H1 (cell line): ENCODE results near the gene ROS1. TPM values are rescaled to one million over a fixed set of nuclear protein-coding genes. Genes with fewer than 3 reads are reported as not detected.

Experiments used
- CTCF ChIA-PET: fragments of 300-600 bp; sonication (Branson Sonifier 250); formaldehyde crosslinking; loops from one replicate; lab custom pipeline; 2021; ENCODE audit not compliant: partially characterized antibody; lab: Charles Lee
- POLR2A ChIA-PET: fragments of 300-600 bp; sonication (Branson Sonifier 250); formaldehyde crosslinking; loops from one replicate; lab custom pipeline; 2021; ENCODE audit warnings: inconsistent platforms; ENCODE audit not compliant: partially characterized antibody; lab: Charles Lee
- DNase-seq, 2 experiments: peaks; one replicate each; pipeline versions ENCODE4 v3.0.0 to v3.0.0-alpha.2; 2010 to 2022; ENCODE audit warnings: low spot score in 2 of 2, low read depth in 1 of 2, mixed read lengths in 1 of 2
- FAIRE-seq: peaks from 2 replicates; lab custom pipeline; 2011; peaks lifted over from hg19 to GRCh38; lab: Jason Lieb, UNC
- H2AFZ ChIP-seq: 2 replicates; pipeline ENCODE4 v1.8.1; 2012; ENCODE audit warnings: low read length, inconsistent platforms
- H2AK5ac ChIP-seq: 2 replicates; pipeline ENCODE4 v1.6.1; 2013; ENCODE audit warnings: low read depth, low read length
- H2BK120ac ChIP-seq: replicated peaks from 2 replicates; pipeline ENCODE3; 2013; ENCODE audit warnings: low read depth, low read length, inconsistent platforms
- H2BK12ac ChIP-seq: 2 replicates; pipeline ENCODE4 v1.6.1; 2013; ENCODE audit warnings: low read depth, low read length
- H2BK15ac ChIP-seq: 2 replicates; pipeline ENCODE4 v1.6.1; 2013; ENCODE audit warnings: low read length
- H2BK20ac ChIP-seq: 2 replicates; pipeline ENCODE4 v1.6.1; 2013; ENCODE audit warnings: low read length
- H2BK5ac ChIP-seq: 2 replicates; pipeline ENCODE4 v1.6.1; 2013; ENCODE audit warnings: low read depth, low read length
- H3K14ac ChIP-seq: 2 replicates; pipeline ENCODE4 v1.6.1; 2013; ENCODE audit warnings: inconsistent platforms; ENCODE audit not compliant: insufficient read length
- H3K18ac ChIP-seq: 2 replicates; pipeline ENCODE4 v1.6.1; 2013; ENCODE audit warnings: low read length; ENCODE audit errors: extremely low read depth
- H3K23ac ChIP-seq: 2 replicates; pipeline ENCODE4 v1.6.1; 2013; ENCODE audit warnings: inconsistent platforms; ENCODE audit not compliant: insufficient read length
- H3K23me2 ChIP-seq: 2 replicates; pipeline ENCODE4 v1.6.1; 2013; ENCODE audit warnings: low read depth, low read length
- H3K27ac ChIP-seq: 2 replicates; pipeline ENCODE4 v1.6.1; 2011; ENCODE audit warnings: low read depth, low read length, inconsistent platforms
- H3K27me3 ChIP-seq, 4 experiments: replicated peaks in 1 of 4; 1 replicate in 1 of 4; 2 replicates in 3 of 4; pipeline versions ENCODE4 v1.6.1 to v1.8.1; 2011 to 2013; ENCODE audit warnings: low read length in 3 of 4, mild to moderate bottlenecking in 3 of 4, inconsistent platforms in 2 of 4, mixed read lengths in 2 of 4, moderate library complexity in 1 of 4; ENCODE audit not compliant: control insufficient read depth in 3 of 4, insufficient read depth in 3 of 4; ENCODE audit errors: extremely low read depth in 1 of 4
- H3K36me3 ChIP-seq, 4 experiments: 2 replicates each; pipeline versions ENCODE4 v1.6.1 to v1.8.1; 2011 to 2013; ENCODE audit warnings: mild to moderate bottlenecking in 4 of 4, low read length in 3 of 4, moderate library complexity in 2 of 4, control low read depth in 1 of 4, inconsistent platforms in 1 of 4; ENCODE audit not compliant: insufficient read depth in 4 of 4, control insufficient read depth in 2 of 4
- H3K4ac ChIP-seq: replicated peaks from 2 replicates; pipeline ENCODE3; 2013; ENCODE audit warnings: low read length, low read depth, mixed read lengths, inconsistent platforms; ENCODE audit not compliant: insufficient read length
- H3K4me1 ChIP-seq, 4 experiments: replicated peaks in 1 of 4; 1 replicate in 1 of 4; 2 replicates in 3 of 4; pipeline versions ENCODE4 v1.6.1 to v1.8.1; 2011 to 2013; ENCODE audit warnings: low read length in 3 of 4, inconsistent platforms in 2 of 4, mixed read lengths in 1 of 4; ENCODE audit not compliant: insufficient read depth in 4 of 4, control insufficient read depth in 3 of 4
- H3K4me2 ChIP-seq, 2 experiments: 2 replicates each; pipeline versions ENCODE4 v1.6.1 to v1.8.1; 2011 to 2013; ENCODE audit warnings: low read depth in 2 of 2, low read length in 2 of 2, control low read depth in 1 of 2, inconsistent platforms in 1 of 2, mild to moderate bottlenecking in 1 of 2; ENCODE audit not compliant: insufficient read depth in 1 of 2
- H3K4me3 ChIP-seq, 4 experiments: fragments of 200-600, 300-600 bp in 1 of 4; sonication (generic), shearing (Covaris generic), sonication (Bioruptor Twin) in 1 of 4; 2 replicates each; pipeline versions ENCODE4 v1.5.1 to v1.8.1; 2011 to 2016; ENCODE audit warnings: low read length in 4 of 4, low read depth in 3 of 4, control low read depth in 2 of 4, inconsistent platforms in 2 of 4, mild to moderate bottlenecking in 2 of 4, mixed read lengths in 1 of 4, moderate library complexity in 1 of 4; ENCODE audit not compliant: insufficient read depth in 2 of 4; ENCODE audit errors: extremely low read depth in 1 of 4
- H3K56ac ChIP-seq: replicated peaks from 2 replicates; pipeline ENCODE3; 2013; ENCODE audit warnings: low read depth, mild to moderate bottlenecking, mixed read lengths, low read length, inconsistent platforms; ENCODE audit not compliant: insufficient read length
- H3K79me1 ChIP-seq: 2 replicates; pipeline ENCODE4 v1.6.1; 2013; ENCODE audit warnings: low read depth, low read length, control low read depth
- H3K79me2 ChIP-seq, 2 experiments: 2 replicates each; pipeline versions ENCODE4 v1.6.1 to v1.8.1; 2012 to 2013; ENCODE audit warnings: low read length in 2 of 2, mild to moderate bottlenecking in 2 of 2, inconsistent platforms in 1 of 2; ENCODE audit not compliant: insufficient read depth in 2 of 2, control insufficient read depth in 1 of 2
- H3K9ac ChIP-seq, 4 experiments: replicated peaks in 1 of 4; 1 replicate in 1 of 4; 2 replicates in 3 of 4; pipeline versions ENCODE4 v1.6.1 to v1.8.1; 2011 to 2013; ENCODE audit warnings: low read depth in 3 of 4, low read length in 3 of 4, control low read depth in 2 of 4, mild to moderate bottlenecking in 2 of 4, moderate library complexity in 2 of 4, inconsistent platforms in 1 of 4; ENCODE audit errors: extremely low read depth in 1 of 4
- H3K9me3 ChIP-seq, 2 experiments: 2 replicates each; pipeline versions ENCODE4 v1.6.1 to v1.8.1; 2012 to 2013; ENCODE audit warnings: mild to moderate bottlenecking in 2 of 2, moderate library complexity in 2 of 2, control low read depth in 1 of 2, inconsistent platforms in 1 of 2, low read depth in 1 of 2, low read length in 1 of 2, mixed read lengths in 1 of 2; ENCODE audit not compliant: insufficient read depth in 2 of 2
- H4K20me1 ChIP-seq, 2 experiments: replicated peaks in 1 of 2; 2 replicates each; pipeline versions ENCODE3 to v1.8.1; 2011 to 2013; ENCODE audit warnings: inconsistent platforms in 2 of 2, low read length in 2 of 2, mild to moderate bottlenecking in 1 of 2; ENCODE audit not compliant: insufficient read depth in 2 of 2, control insufficient read depth in 1 of 2
- H4K5ac ChIP-seq: 2 replicates; pipeline ENCODE4 v1.6.1; 2013; ENCODE audit warnings: low read length, low read depth, mixed read lengths, inconsistent platforms; ENCODE audit not compliant: insufficient read length
- H4K8ac ChIP-seq: 2 replicates; pipeline ENCODE4 v1.8.0; 2013; ENCODE audit warnings: mild to moderate bottlenecking, moderate library complexity, low read length, inconsistent platforms; ENCODE audit not compliant: insufficient read depth; ENCODE audit errors: extremely low read depth
- H4K91ac ChIP-seq: replicated peaks from 2 replicates; pipeline ENCODE3; 2013; ENCODE audit warnings: low read length, mixed read lengths, inconsistent platforms; ENCODE audit not compliant: insufficient read length
- ASH2L ChIP-seq: fragments of 200-600, 300-600 bp; sonication (generic); IDR thresholded peaks from one replicate; pipeline ENCODE4 v1.7.1; 2017; ENCODE audit warnings: low read length
- CBX8 ChIP-seq: fragments of 300-800, 300-1000 bp; sonication (generic); IDR thresholded peaks from 2 replicates; pipeline ENCODE4 v1.7.1; 2016; ENCODE audit warnings: low read depth, low read length, borderline replicate concordance
- CHD2 ChIP-seq: IDR thresholded peaks from 2 replicates; pipeline ENCODE4 v1.6.1; 2012; ENCODE audit warnings: low read length, improper control_type of control experiment
- CREB1 ChIP-seq: IDR thresholded peaks from 2 replicates; pipeline ENCODE4 v1.6.1; 2012; ENCODE audit warnings: inconsistent platforms
- GABPA ChIP-seq: IDR thresholded peaks from 2 replicates; pipeline ENCODE4 v1.6.1; 2011; ENCODE audit warnings: mild to moderate bottlenecking, low read length, moderate library complexity, borderline replicate concordance; ENCODE audit not compliant: insufficient read depth
- GTF2F1 ChIP-seq: IDR thresholded peaks from 2 replicates; pipeline ENCODE4 v1.6.1; 2012; ENCODE audit warnings: low read depth, low read length, improper control_type of control experiment, borderline replicate concordance
- POLR2A ChIP-seq, 2 experiments: IDR thresholded peaks; 1 replicate in 1 of 2; 2 replicates in 1 of 2; pipeline ENCODE4 v1.6.1; 2011; ENCODE audit warnings: low read depth in 2 of 2, low read length in 2 of 2, mild to moderate bottlenecking in 2 of 2; ENCODE audit errors: control extremely low read depth in 1 of 2
- POLR2AphosphoS5 ChIP-seq: IDR thresholded peaks from 2 replicates; pipeline ENCODE4 v1.6.1; 2011; ENCODE audit warnings: low read depth, low read length
- RXRA ChIP-seq: IDR thresholded peaks from 2 replicates; pipeline ENCODE4 v1.6.1; 2011; ENCODE audit warnings: low read depth, mild to moderate bottlenecking, low read length, moderate library complexity; ENCODE audit not compliant: insufficient read depth
- SIN3A ChIP-seq, 2 experiments: IDR thresholded peaks in 1 of 2; conservative IDR thresholded peaks in 1 of 2; 2 replicates each; pipeline ENCODE4 v1.6.1; 2011 to 2012; ENCODE audit warnings: low read length in 2 of 2, improper control_type of control experiment in 1 of 2, low read depth in 1 of 2, mild to moderate bottlenecking in 1 of 2
- SIX5 ChIP-seq: IDR thresholded peaks from 2 replicates; pipeline ENCODE4 v1.6.1; 2011; ENCODE audit warnings: mild to moderate bottlenecking, low read depth, low read length
- SRF ChIP-seq: IDR thresholded peaks from 2 replicates; pipeline ENCODE4 v1.6.1; 2011; ENCODE audit warnings: mild to moderate bottlenecking, low read depth, low read length, moderate library complexity
- TBP ChIP-seq: IDR thresholded peaks from 2 replicates; pipeline ENCODE4 v1.6.1; 2011; ENCODE audit warnings: low read depth, low read length, improper control_type of control experiment
- USF2 ChIP-seq: IDR thresholded peaks from 2 replicates; pipeline ENCODE4 v1.6.1; 2011; ENCODE audit warnings: low read length, improper control_type of control experiment
- WGBS, 2 experiments: shearing (Covaris generic) in 1 of 2; methylation state at CpG; one replicate each; pipeline versions ENCODE4 v1.1.6 to v1.1.7; 2013 to 2015; ENCODE audit warnings: low lambda C conversion rate in 2 of 2, mixed read lengths in 2 of 2, inconsistent platforms in 1 of 2, low coverage in 1 of 2, missing lambda C conversion rate in 1 of 2; ENCODE audit not compliant: insufficient replicate concordance in 2 of 2, insufficient coverage in 1 of 2, insufficient read length in 1 of 2; ENCODE audit errors: extremely low coverage in 1 of 2, missing lambda C conversion rate in 1 of 2; 5-methylcytosine and 5-hydroxymethylcytosine counted together
- polyA plus RNA-seq, 7 experiments: library from polyadenylated mRNA; depleted of rRNA in 3 of 7; stranded (reverse) in 5 of 7; unstranded in 2 of 7; fragments of >200 nt in 5 of 7; fragments of 200-250 nt in 2 of 7; gene quantifications; 1 replicate in 5 of 7; 2 replicates in 1 of 7; 4 replicates in 1 of 7; pipeline versions ENCODE4 v1.2.1 to v1.2.3, GENCODE V29; 2011 to 2013; ENCODE audit warnings: missing spikeins in 2 of 7, mixed read lengths in 2 of 7
- total RNA-seq: library from RNA; stranded (reverse); fragmentation: NEBNext Ultra II Directional; extraction: Animal tissue kit (Norgen Biotek cat#: 25700); gene quantifications from 2 replicates; pipeline ENCODE4 v1.2.1, GENCODE V29; 2021

The ROS1 gene
- total and polyA plus RNA-seq, 2 of the 8 experiments (the other 6 are each of a cell fraction or from before 2014, with no cell fraction given), result not detected

DNA sequence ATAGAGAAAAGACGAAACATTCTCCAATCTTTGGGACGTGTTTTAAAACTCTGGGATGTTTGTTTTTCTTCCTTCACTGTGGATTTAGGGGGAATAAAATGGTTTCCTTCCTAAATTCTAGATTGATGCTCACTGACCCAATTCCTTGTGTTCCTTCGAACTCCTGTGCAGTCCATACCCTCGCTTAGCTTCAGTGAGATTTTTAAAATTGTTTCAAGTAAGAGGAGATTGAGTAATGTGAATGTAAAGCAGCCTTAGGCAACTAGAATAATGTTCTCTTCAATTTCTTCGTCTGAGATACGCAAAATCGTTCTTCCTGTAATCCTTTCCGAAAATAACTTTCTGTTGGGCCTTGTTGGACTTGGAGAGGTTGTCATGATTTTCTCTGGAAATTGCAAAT, 162.9 kb downstream of the ROS1 start:
- Histone ChIP-seq H4K5ac (no peak overlapping the region), H3K27me3 (peaks cover 49 to 63% (median 58%) of the 10 kb centered on the region in 4 experiments), H3K9me3 (no peaks in the 10 kb centered on the region; a peak in 1 of 4 replicates), H2BK5ac (no peak overlapping the region), H3K18ac (no peak overlapping the region), H4K91ac (no peak overlapping the region), H2BK20ac (no peak overlapping the region), H3K23ac (no peak overlapping the region), H3K79me1 (no peaks in the 10 kb centered on the region), H3K27ac (no peak overlapping the region), H3K4me2 (no peak overlapping the region; a peak in 1 of 4 replicates), H4K20me1 (peaks cover 2 to 10% of the 10 kb centered on the region in 2 experiments), H3K14ac (no peak overlapping the region), H3K4me3 (no peak overlapping the region), H4K8ac (no peak overlapping the region), H2AK5ac (no peak overlapping the region), H3K9ac (no peak overlapping the region), H2BK120ac (no peak overlapping the region), H3K79me2 (no peaks in the 10 kb centered on the region), H3K36me3 (no peaks in the 10 kb centered on the region), H2BK15ac (no peak overlapping the region), H3K4ac (no peak overlapping the region), H3K4me1 (peaks cover 3 to 13% (median 6%) of the 10 kb centered on the region in 4 experiments; a peak in 6 of 7 replicates), H2BK12ac (no peak overlapping the region), H3K56ac (no peak overlapping the region), H3K23me2 (peaks cover 14% of the 10 kb centered on the region; the same call in 1 of the 2 replicates), H2AFZ (no peak overlapping the region)
- ChIA-PET POLR2A (no interaction called here), CTCF (interaction anchor here (1.1 to 2.5 kb wide), 3 partner anchors 10 to 94 kb away, joined by 3 to 6 read pairs (median 3); no protein-coding TSS in a partner anchor)
- no peak for DNase-seq
- WGBS, 2 experiments, result 84% methylated on average over 8 of the region's 8 CpGs; no CpG with 5 or more reads in 1 of the 2 experiments
- no peak for FAIRE-seq
- TF ChIP-seq USF2 (no peak), CHD2 (no peak), POLR2A (IDR thresholded peaks at IDR 0.05; ENCODE audit: control extremely low read depth in 1 of 2, low read depth in 2 of 2, low read length in 2 of 2) (no peak), RXRA (no peak), ASH2L (no peak), GABPA (no peak), POLR2AphosphoS5 (no peak), SIN3A (conservative IDR thresholded peaks at IDR 0.05 in 1 of 2, IDR thresholded peaks at IDR 0.05 in 1 of 2; ENCODE audit: low read depth in 1 of 2, low read length in 2 of 2) (no peak), GTF2F1 (no peak), SRF (no peak), TBP (no peak), SIX5 (no peak), CBX8 (no peak), CREB1 (no peak)
